ENCODE data around the gene SMAD3. TPM values are rescaled to one million over a fixed set of nuclear protein-coding genes. Genes with fewer than 3 reads are reported as not detected.
"Not testable (repeated sequence)": the region's sequence is repeated elsewhere in the genome, so short reads cannot be mapped to it uniquely, and the experiment has no call there.

The SMAD3 gene
- total and polyA plus RNA-seq, 2 donors, result 8.8 to 21.6 TPM

DNA sequence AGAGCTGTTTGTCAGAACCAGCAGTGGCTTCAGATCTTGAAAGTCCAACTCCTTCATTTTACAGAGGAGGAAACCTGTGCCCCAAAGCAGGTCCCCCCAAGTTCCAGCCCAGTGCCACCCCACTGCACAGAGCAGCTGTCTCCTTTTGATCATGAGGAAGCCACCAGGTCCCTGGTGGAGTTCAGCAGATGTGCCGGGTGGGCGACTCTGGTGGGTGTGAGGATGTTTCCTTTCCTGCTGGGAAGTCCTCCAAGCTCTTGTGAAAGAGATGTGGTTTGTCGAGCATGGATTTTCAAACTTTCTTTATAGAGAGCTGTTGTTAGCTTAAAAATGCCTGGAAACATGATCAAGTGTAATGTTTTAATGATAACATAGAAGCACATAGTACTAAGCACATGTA lies 52.0 kb downstream of the SMAD3 start:
- Histone ChIP-seq H3K9me3 (ENCODE audit: control insufficient read depth in 2 of 2, insufficient read depth in 1 of 2, low read length in 1 of 2) (peaks cover 0 to 1% of the 10 kb centered on the region in 2 donors), H3K27ac (ENCODE audit: low read depth in 1 of 2, low read length in 1 of 2) (no peak overlapping the region), H3K4me1 (ENCODE audit: control insufficient read depth in 2 of 2, insufficient read depth in 2 of 2, low read length in 2 of 2) (peaks cover 7 to 54% of the 10 kb centered on the region in 2 donors), H3K4me3 (ENCODE audit: low read length in 2 of 2) (no peak overlapping the region), H3K27me3 (ENCODE audit: control insufficient read depth in 2 of 2, insufficient read depth in 1 of 2, low read length in 1 of 2) (no peaks in the 10 kb centered on the region), H3K36me3 (ENCODE audit: control insufficient read depth in 2 of 2, insufficient read depth in 2 of 2, low read length in 1 of 2) (no peaks in the 10 kb centered on the region)
- no peak for DNase-seq (ENCODE audit: low read depth in 6 of 9, low spot score in 9 of 9)
- 29% methylated on average over 3 of the region's 3 CpGs for WGBS

DNA sequence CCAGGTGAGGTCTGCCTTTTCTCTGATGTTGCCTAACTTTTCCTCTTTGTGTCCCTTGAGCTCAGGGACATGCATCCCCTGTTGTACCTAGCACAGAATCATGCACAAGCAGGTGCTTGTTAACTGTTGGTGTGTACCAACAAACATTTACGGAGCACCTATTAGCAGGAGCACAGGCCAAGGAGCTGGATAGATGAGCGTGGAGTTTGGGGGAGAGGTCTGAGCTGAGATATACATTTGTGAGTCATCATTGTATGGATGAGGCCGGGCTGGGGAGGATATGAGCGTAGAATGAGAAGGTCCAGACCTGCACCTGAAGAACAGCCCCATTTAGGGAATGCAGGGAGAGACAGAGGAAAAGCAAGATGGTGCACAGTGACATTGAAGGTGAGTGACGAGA lies 53.4 kb downstream of the SMAD3 start:
- no peaks in the 10 kb centered on the region for H3K27me3 ChIP-seq (ENCODE audit: control insufficient read depth in 2 of 2, insufficient read depth in 1 of 2, low read length in 1 of 2)
- no peak overlapping the region for H3K4me3 ChIP-seq (ENCODE audit: low read length in 2 of 2)
- no peak overlapping the region for H3K27ac ChIP-seq (ENCODE audit: low read depth in 1 of 2, low read length in 1 of 2)
- 99% methylated on average over 5 of the region's 5 CpGs for WGBS
- H3K4me1 ChIP-seq (ENCODE audit: control insufficient read depth in 2 of 2, insufficient read depth in 2 of 2, low read length in 2 of 2), result peaks cover 7 to 54% of the 10 kb centered on the region in 2 donors
- H3K36me3 ChIP-seq (ENCODE audit: control insufficient read depth in 2 of 2, insufficient read depth in 2 of 2, low read length in 1 of 2), result no peaks in the 10 kb centered on the region
- DNase-seq (ENCODE audit: low read depth in 6 of 9, low spot score in 9 of 9), result no peak
- H3K9me3 ChIP-seq (ENCODE audit: control insufficient read depth in 2 of 2, insufficient read depth in 1 of 2, low read length in 1 of 2), result peaks cover 0 to 1% of the 10 kb centered on the region in 2 donors

DNA sequence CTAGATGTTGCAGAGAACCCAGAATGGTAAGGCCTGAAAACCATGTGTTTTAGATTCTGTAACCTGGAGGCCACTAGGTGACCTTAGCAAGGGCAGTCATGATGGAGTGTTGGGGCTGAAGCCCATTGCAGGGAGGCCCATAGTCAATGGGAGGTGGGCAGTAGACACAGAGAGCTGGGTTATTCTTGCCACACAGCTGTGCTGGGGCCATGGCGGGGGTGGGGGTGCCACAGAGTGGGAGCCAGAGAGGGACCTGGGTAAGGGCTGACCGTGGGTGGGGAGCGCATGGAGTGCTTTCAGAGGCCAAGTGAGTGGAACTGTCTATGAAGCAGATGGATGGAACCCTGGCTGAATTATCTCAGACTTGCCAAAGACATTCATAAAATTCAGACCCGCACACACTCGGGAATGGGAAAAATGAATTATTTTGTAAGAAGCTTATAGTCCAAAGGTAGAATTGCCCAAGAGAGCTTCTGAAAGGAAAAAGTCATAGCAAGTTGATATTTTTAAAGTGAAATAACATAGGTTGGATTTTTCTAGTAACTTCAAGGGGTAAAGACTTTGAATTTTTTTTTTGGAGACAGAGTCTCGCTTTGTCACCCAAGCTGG lies 53.9 kb downstream of the SMAD3 start:
- Histone ChIP-seq H3K4me3 (ENCODE audit: low read length in 2 of 2) (no peak overlapping the region), H3K9me3 (ENCODE audit: control insufficient read depth in 2 of 2, insufficient read depth in 1 of 2, low read length in 1 of 2) (no peaks in the 10 kb centered on the region), H3K27me3 (ENCODE audit: control insufficient read depth in 2 of 2, insufficient read depth in 1 of 2, low read length in 1 of 2) (no peaks in the 10 kb centered on the region), H3K4me1 (ENCODE audit: control insufficient read depth in 2 of 2, insufficient read depth in 2 of 2, low read length in 2 of 2) (peaks cover 7 to 54% of the 10 kb centered on the region in 2 donors), H3K27ac (ENCODE audit: low read depth in 1 of 2, low read length in 1 of 2) (no peak overlapping the region), H3K36me3 (ENCODE audit: control insufficient read depth in 2 of 2, insufficient read depth in 2 of 2, low read length in 1 of 2) (no peaks in the 10 kb centered on the region)
- no peak for DNase-seq (ENCODE audit: low read depth in 6 of 9, low spot score in 9 of 9)
- 97% methylated on average over 6 of the region's 6 CpGs for WGBS

DNA sequence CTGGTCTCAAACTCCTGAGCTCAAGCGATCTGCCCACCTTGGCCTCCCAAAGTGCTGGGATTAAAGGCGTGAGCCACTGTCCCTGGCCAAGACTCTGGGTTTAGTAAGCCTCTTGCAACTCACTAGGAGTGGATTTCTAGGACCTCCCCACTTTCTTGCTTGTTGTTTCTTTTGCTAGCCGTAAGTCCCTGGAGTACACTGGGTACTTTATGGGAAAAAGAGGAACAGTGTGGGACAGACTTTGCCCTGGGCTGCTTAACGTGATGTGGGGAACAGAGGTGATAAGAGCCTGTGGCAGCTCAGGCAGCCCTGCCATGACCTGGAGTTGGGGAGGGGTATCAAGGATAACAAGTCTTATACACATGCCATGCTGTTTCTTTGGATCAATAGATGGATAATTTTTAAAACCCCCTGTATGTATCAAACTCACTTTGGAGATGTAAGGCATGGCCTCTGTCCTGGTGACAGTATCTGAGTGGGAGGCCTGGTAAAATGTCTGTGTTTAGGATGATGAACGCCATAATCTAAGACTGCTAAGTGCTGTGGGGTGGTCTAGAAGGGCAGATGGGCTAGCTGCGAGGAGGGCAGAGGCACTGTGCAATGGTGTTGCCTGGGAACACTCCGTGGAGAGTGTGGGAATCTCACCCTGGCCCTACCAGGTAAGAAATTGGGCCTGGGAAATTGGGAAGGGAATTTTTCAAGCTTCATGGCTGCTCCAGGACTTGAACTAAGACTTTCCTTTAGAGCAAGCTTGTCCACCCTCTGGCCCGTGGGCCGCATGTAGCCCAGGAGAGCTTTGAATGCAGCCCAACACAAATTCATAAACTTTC lies 54.8 kb downstream of the SMAD3 start:
- Histone ChIP-seq H3K4me3 (ENCODE audit: low read length in 2 of 2) (no peak overlapping the region), H3K27ac (ENCODE audit: low read depth in 1 of 2, low read length in 1 of 2) (peak overlapping the region; percentile 79 to 87), H3K9me3 (ENCODE audit: control insufficient read depth in 2 of 2, insufficient read depth in 1 of 2, low read length in 1 of 2) (no peaks in the 10 kb centered on the region), H3K4me1 (ENCODE audit: control insufficient read depth in 2 of 2, insufficient read depth in 2 of 2, low read length in 2 of 2) (peaks cover 7 to 59% of the 10 kb centered on the region in 2 donors), H3K36me3 (ENCODE audit: control insufficient read depth in 2 of 2, insufficient read depth in 2 of 2, low read length in 1 of 2) (no peaks in the 10 kb centered on the region), H3K27me3 (ENCODE audit: control insufficient read depth in 2 of 2, insufficient read depth in 1 of 2, low read length in 1 of 2) (no peaks in the 10 kb centered on the region)
- 93% methylated on average over 9 of the region's 9 CpGs for WGBS
- no peak for DNase-seq (ENCODE audit: low read depth in 6 of 9, low spot score in 9 of 9)

DNA sequence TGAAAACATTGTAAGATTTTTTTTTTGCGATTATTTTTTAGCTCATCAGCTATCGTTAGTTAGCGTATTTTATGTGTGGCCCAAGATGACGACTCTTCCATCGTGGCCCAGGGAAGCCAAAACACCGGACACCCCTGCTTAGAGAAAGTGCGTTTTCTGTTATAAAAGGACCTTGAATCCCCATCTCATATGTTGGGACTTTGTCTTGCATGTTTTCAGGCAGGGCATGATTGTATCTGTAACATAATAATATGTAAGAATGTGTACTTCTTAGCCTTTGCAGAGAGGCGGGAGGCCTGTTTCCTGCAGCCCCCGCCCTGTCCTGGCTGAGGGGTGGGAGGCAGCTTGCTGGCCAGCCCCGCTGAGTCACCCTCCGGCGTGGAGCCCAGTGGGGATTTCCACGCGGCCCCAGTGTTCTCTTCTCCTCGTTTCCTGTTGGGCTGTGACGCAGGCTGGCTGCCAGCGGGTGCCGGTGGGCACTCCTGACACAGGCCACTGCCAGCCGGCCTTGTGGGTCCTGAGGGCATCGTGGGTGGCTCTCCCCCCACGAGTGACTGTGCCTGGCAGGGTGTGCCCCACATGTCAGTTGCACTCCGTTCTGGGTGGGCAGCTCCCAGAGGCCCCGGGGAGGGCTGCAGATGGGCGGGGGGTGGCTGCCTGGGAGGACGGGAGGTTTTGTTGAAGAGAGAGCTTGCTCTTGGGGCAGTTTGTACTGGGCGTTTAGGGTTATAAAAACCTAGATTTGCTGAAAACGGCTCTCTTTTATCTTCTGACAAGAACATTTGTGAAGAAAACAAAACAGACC lies 55.6 kb downstream of the SMAD3 start:
- H3K4me3 ChIP-seq (ENCODE audit: low read length in 2 of 2), result peak overlapping the region in 1 of 2 donors; percentile 18

DNA sequence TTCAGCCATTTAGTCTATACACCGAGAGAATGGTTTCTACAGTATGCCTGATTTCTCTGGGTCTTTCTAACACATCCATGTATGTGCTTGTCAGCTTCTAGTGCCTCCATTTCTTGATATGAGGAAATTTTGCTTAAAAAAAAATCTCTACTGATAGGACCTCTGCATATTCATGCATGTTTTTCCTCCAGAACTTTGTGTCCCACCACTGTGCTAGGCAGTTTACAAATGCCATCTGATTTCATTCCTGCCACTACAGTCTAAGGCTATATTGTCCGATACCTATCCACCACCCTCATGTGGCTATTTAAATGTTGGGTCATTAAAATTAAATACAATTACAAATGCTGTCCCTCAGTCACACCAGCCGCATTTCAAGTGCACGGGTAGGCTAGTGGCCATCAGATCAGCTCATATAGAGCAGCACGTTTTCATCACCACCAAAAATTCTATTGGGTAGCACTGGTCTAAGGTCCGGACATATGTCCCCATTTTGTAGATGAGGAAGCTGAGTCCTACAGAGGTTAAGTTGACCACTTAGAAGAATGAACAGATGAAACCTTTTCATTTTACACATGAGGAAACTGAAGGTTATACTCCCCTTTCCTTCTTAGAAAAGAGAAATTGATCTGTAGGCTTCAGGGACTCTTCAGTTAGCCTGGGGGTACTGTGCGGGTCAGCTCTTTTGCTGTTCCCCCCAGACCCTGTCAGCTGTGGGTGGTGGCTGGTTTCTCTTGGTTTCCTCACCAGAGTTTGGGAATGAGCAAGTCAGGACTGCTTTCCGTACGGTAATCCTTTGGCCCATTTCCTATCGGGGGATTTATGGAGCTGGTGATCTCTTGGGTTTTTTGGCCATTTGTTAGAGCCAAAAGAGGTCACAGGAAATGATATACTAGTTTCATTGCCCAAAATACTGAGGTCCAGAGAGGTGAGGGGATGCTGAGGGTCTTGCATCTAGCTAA lies 56.5 kb downstream of the SMAD3 start:
- H3K4me3 ChIP-seq (ENCODE audit: low read length in 2 of 2), result no peak overlapping the region
- no peak for DNase-seq (ENCODE audit: low read depth in 6 of 9, low spot score in 9 of 9)

More for the DNA sequence above, 55.6 kb downstream of the SMAD3 start:
- Histone ChIP-seq H3K27me3 (ENCODE audit: control insufficient read depth in 2 of 2, insufficient read depth in 1 of 2, low read length in 1 of 2) (no peaks in the 10 kb centered on the region), H3K36me3 (ENCODE audit: control insufficient read depth in 2 of 2, insufficient read depth in 2 of 2, low read length in 1 of 2) (no peaks in the 10 kb centered on the region), H3K27ac (ENCODE audit: low read depth in 1 of 2, low read length in 1 of 2) (peak overlapping the region; percentile 87 to 94), H3K4me1 (ENCODE audit: control insufficient read depth in 2 of 2, insufficient read depth in 2 of 2, low read length in 2 of 2) (peaks cover 7 to 60% of the 10 kb centered on the region in 2 donors), H3K9me3 (ENCODE audit: control insufficient read depth in 2 of 2, insufficient read depth in 1 of 2, low read length in 1 of 2) (no peaks in the 10 kb centered on the region)
- 26% methylated on average over 27 of the region's 27 CpGs for WGBS
- peak in 4 of 9 donors; percentile 40 to 70 (median 55) for DNase-seq (ENCODE audit: low read depth in 6 of 9, low spot score in 9 of 9)

DNA sequence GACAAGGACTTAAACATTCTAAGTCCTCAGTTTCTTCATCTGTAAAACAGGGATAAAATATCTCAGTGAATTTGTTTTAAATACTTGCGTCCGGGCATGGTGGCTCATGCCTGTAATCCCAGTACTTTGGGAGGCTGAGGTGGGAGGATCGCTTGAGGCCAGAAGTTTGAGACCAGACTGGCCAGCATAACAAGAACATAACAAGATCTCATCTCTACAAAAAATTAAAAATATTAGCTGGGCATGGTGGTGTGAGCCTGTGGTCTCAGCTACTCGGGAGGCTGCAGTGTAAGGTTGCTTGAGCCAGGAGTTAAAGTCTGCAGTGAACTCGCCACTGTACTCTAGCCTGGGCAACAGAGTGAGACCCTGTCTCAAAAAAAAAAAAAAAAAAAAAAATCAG lies 57.4 kb downstream of the SMAD3 start:
- not testable (repeated sequence) for H3K9me3 ChIP-seq (ENCODE audit: control insufficient read depth in 2 of 2, insufficient read depth in 1 of 2, low read length in 1 of 2); H3K4me3 ChIP-seq (ENCODE audit: low read length in 2 of 2); H3K27me3 ChIP-seq (ENCODE audit: control insufficient read depth in 2 of 2, insufficient read depth in 1 of 2, low read length in 1 of 2); DNase-seq (ENCODE audit: low read depth in 6 of 9, low spot score in 9 of 9); H3K36me3 ChIP-seq (ENCODE audit: control insufficient read depth in 2 of 2, insufficient read depth in 2 of 2, low read length in 1 of 2)
- Histone ChIP-seq H3K4me1 (ENCODE audit: control insufficient read depth in 2 of 2, insufficient read depth in 2 of 2, low read length in 2 of 2) (peaks cover 7 to 54% of the 10 kb centered on the region in 2 donors), H3K27ac (ENCODE audit: low read depth in 1 of 2, low read length in 1 of 2) (peak overlapping the region in 1 of 2 donors; percentile 70)
- WGBS, result 89% methylated on average over 5 of the region's 5 CpGs

More for the DNA sequence above, 56.5 kb downstream of the SMAD3 start:
- H3K4me1 ChIP-seq (ENCODE audit: control insufficient read depth in 2 of 2, insufficient read depth in 2 of 2, low read length in 2 of 2), result peaks cover 7 to 61% of the 10 kb centered on the region in 2 donors
- peak overlapping the region; percentile 87 to 94 for H3K27ac ChIP-seq (ENCODE audit: low read depth in 1 of 2, low read length in 1 of 2)
- H3K27me3 ChIP-seq (ENCODE audit: control insufficient read depth in 2 of 2, insufficient read depth in 1 of 2, low read length in 1 of 2), result no peaks in the 10 kb centered on the region
- 91% methylated on average over 10 of the region's 10 CpGs for WGBS
- H3K9me3 ChIP-seq (ENCODE audit: control insufficient read depth in 2 of 2, insufficient read depth in 1 of 2, low read length in 1 of 2), result no peaks in the 10 kb centered on the region
- H3K36me3 ChIP-seq (ENCODE audit: control insufficient read depth in 2 of 2, insufficient read depth in 2 of 2, low read length in 1 of 2), result no peaks in the 10 kb centered on the region

DNA sequence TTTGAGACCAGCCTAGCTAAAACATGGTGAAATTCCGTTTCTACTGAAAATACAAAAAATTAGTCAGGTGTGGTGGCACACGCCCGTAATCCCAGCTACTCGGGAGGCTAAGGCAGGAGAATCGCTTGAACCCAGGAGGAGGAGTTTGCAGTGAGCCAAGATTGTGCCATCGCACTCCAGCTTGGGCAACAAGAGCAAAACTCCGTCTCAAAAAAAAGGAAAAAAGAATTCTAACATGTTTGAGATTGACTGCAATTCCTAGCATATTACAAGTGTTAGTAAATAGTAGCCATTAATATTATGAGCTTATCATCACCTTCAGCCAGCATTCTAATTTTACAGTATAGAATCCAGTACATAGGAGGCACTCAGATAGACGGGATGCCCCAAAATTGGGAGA lies 57.9 kb downstream of the SMAD3 start:
- not testable (repeated sequence) for H3K27ac ChIP-seq (ENCODE audit: low read depth in 1 of 2, low read length in 1 of 2); H3K9me3 ChIP-seq (ENCODE audit: control insufficient read depth in 2 of 2, insufficient read depth in 1 of 2, low read length in 1 of 2); H3K4me3 ChIP-seq (ENCODE audit: low read length in 2 of 2); DNase-seq (ENCODE audit: low read depth in 6 of 9, low spot score in 9 of 9); H3K27me3 ChIP-seq (ENCODE audit: control insufficient read depth in 2 of 2, insufficient read depth in 1 of 2, low read length in 1 of 2); H3K36me3 ChIP-seq (ENCODE audit: control insufficient read depth in 2 of 2, insufficient read depth in 2 of 2, low read length in 1 of 2)
- 97% methylated on average over 8 of the region's 8 CpGs for WGBS
- peaks cover 7 to 54% of the 10 kb centered on the region in 2 donors for H3K4me1 ChIP-seq (ENCODE audit: control insufficient read depth in 2 of 2, insufficient read depth in 2 of 2, low read length in 2 of 2)
